GM23248 (cell line): Measurements from ENCODE around the gene COMMD4.

Experiments
- EZH2 ChIP-seq: fragments of 200-600 bp; sonication (generic); IDR thresholded peaks from 2 replicates; pipeline ENCODE4 v1.6.1; 2018; ENCODE audit warnings: antibody characterized with exemption, mild to moderate bottlenecking; ENCODE audit not compliant: insufficient read depth, poor library complexity, severe bottlenecking
- EZH2phosphoT487 ChIP-seq: fragments of 200-600 bp; sonication (generic); IDR thresholded peaks from 2 replicates; pipeline ENCODE4 v1.6.1; 2018; ENCODE audit warnings: antibody characterized with exemption, moderate library complexity, mild to moderate bottlenecking, low read depth; ENCODE audit not compliant: insufficient read depth

GRCh38 chr15:75361989-75362641 is 26.3 kb downstream of the COMMD4 start:
- no peak for TF ChIP-seq EZH2phosphoT487
- no peak for TF ChIP-seq EZH2
